B cell (primary cell): ENCODE measurements around the gene ATP12A. TPM values are rescaled to one million over a fixed set of nuclear protein-coding genes. Genes with fewer than 3 reads are reported as not detected.
A peak's percentile ranks its signal among the peaks of the same experiment; 100 is the strongest.

Source experiments
- ATAC-seq: fragments of 200-7000 bp; cut with Tn5 transposase; one replicate; pipeline ENCODE4 v1.10.0; 2021; ENCODE audit warnings: low read depth, mild to moderate bottlenecking, moderate number of reproducible peaks, moderate library complexity
- CTCF ChIA-PET: fragments of 350-600 bp; sonication (Branson Sonifier 250); formaldehyde crosslinking; loops from one replicate; lab custom pipeline; 2021; ENCODE audit warnings: antibody characterized with exemption, inconsistent platforms; lab: Charles Lee
- POLR2A ChIA-PET: fragments of 350-600 bp; sonication (Branson Sonifier 250); formaldehyde crosslinking; loops from one replicate; lab custom pipeline; 2021; ENCODE audit warnings: antibody characterized with exemption; lab: Charles Lee
- DNase-seq: peaks from one replicate; pipeline ENCODE4 v3.0.0; 2013
- H2AFZ ChIP-seq: 2 replicates; pipeline ENCODE4 v1.6.1; 2012; ENCODE audit warnings: mild to moderate bottlenecking, low read depth, low read length; ENCODE audit not compliant: insufficient read depth, poor library complexity, severe bottlenecking
- H3K27ac ChIP-seq, 2 donors: 1 replicate in 1 of 2; 2 replicates in 1 of 2; pipeline ENCODE4 v1.5.1; 2012 to 2013; ENCODE audit warnings: low read length in 2 of 2, mild to moderate bottlenecking in 2 of 2, moderate library complexity in 1 of 2
- H3K27me3 ChIP-seq, 4 experiments: fragments of 200-600 bp in 1 of 4; sonication (generic) in 1 of 4; replicated peaks in 1 of 4; 1 replicate in 2 of 4; 2 replicates in 2 of 4; pipeline versions ENCODE4 v1.6.1 to v1.7.0; 2013 to 2016; ENCODE audit warnings: low read length in 3 of 4, mild to moderate bottlenecking in 2 of 4, mixed read lengths in 1 of 4, moderate library complexity in 1 of 4; ENCODE audit not compliant: insufficient read depth in 4 of 4, control insufficient read depth in 3 of 4; ENCODE audit errors: control extremely low read depth in 1 of 4
- H3K36me3 ChIP-seq, 2 experiments: replicated peaks in 1 of 2; 1 replicate in 1 of 2; 2 replicates in 1 of 2; pipeline versions ENCODE4 v1.6.1 to v1.7.1; 2013; ENCODE audit warnings: low read length in 1 of 2; ENCODE audit not compliant: insufficient read depth in 2 of 2, control insufficient read depth in 1 of 2; ENCODE audit errors: control extremely low read depth in 1 of 2, extremely low read depth in 1 of 2
- H3K4me1 ChIP-seq, 2 donors: fragments of 200-600 bp in 1 of 2; sonication (generic) in 1 of 2; 1 replicate in 1 of 2; 2 replicates in 1 of 2; pipeline versions ENCODE4 v1.5.1 to v1.6.1; 2013 to 2017; ENCODE audit warnings: low read length in 2 of 2; ENCODE audit not compliant: control insufficient read depth in 2 of 2, insufficient read depth in 2 of 2
- H3K4me2 ChIP-seq: replicated peaks from 2 replicates; pipeline ENCODE3; 2012; ENCODE audit warnings: mild to moderate bottlenecking, low read depth, low read length; ENCODE audit not compliant: poor library complexity, severe bottlenecking
- H3K4me3 ChIP-seq, 5 experiments: fragments of 200-600 bp in 1 of 5; sonication (generic) in 1 of 5; 1 replicate in 3 of 5; 2 replicates in 2 of 5; pipeline versions ENCODE4 v1.5.1 to v1.7.0; 2011 to 2016; ENCODE audit warnings: low read length in 4 of 5, mild to moderate bottlenecking in 4 of 5, low read depth in 2 of 5, control low read depth in 1 of 5, moderate library complexity in 1 of 5; ENCODE audit not compliant: insufficient read depth in 1 of 5; ENCODE audit errors: control extremely low read depth in 1 of 5, extremely low read depth in 1 of 5
- H3K79me2 ChIP-seq: fragments of 200-600 bp; sonication (generic); one replicate; pipeline ENCODE4 v1.6.0; 2016; ENCODE audit warnings: low read length; ENCODE audit not compliant: control insufficient read depth, insufficient read depth
- H3K9ac ChIP-seq: fragments of 200-600 bp; sonication (generic); 2 replicates; pipeline ENCODE4 v1.6.1; 2017; ENCODE audit warnings: mild to moderate bottlenecking, low read length, moderate library complexity
- H3K9me3 ChIP-seq, 3 donors: one replicate each; pipeline versions ENCODE4 v1.6.1 to v1.7.1; 2013; ENCODE audit warnings: low read length in 2 of 3; ENCODE audit not compliant: control insufficient read depth in 2 of 3, insufficient read depth in 1 of 3; ENCODE audit errors: control extremely low read depth in 1 of 3
- H4K20me1 ChIP-seq: 2 replicates; pipeline ENCODE4 v1.6.0; 2012; ENCODE audit warnings: mild to moderate bottlenecking, low read length; ENCODE audit not compliant: insufficient read depth, control insufficient read depth, poor library complexity, severe bottlenecking
- H3K27ac Mint-ChIP-seq: one replicate; pipeline ENCODE4 v1.8.0; 2021; ENCODE audit warnings: mixed read lengths
- H3K27me3 Mint-ChIP-seq: one replicate; pipeline ENCODE4 v1.8.0; 2021; ENCODE audit warnings: mixed read lengths
- H3K4me1 Mint-ChIP-seq: one replicate; pipeline ENCODE4 v1.8.0; 2021; ENCODE audit warnings: mixed read lengths
- H3K4me3 Mint-ChIP-seq: one replicate; pipeline ENCODE4 v1.8.0; 2021; ENCODE audit warnings: mixed read lengths
- H3K9me3 Mint-ChIP-seq: one replicate; pipeline ENCODE4 v1.8.0; 2022; ENCODE audit warnings: mixed read lengths; ENCODE audit not compliant: insufficient read depth
- CTCF ChIP-seq: fragments of 200-600 bp; IDR thresholded peaks from one replicate; pipeline ENCODE4 v1.8.0; 2022; ENCODE audit warnings: antibody characterized with exemption, mild to moderate bottlenecking
- EZH2 ChIP-seq: IDR thresholded peaks from 2 replicates; pipeline ENCODE4 v1.6.1; 2012; ENCODE audit warnings: borderline replicate concordance, low read depth, mild to moderate bottlenecking, moderate library complexity, low read length; ENCODE audit not compliant: insufficient read depth, poor library complexity, severe bottlenecking
- WGBS: methylation state at CpG from one replicate; pipeline ENCODE4 v1.1.5; 2013; ENCODE audit warnings: missing lambda C conversion rate; ENCODE audit not compliant: insufficient coverage; 5-methylcytosine and 5-hydroxymethylcytosine counted together
- intact Hi-C: fragments of 100-400 bp; cut with micrococcal nuclease; formaldehyde crosslinking; loops from one replicate; pipeline ENCODE4 v1.10.0; 2022
- polyA plus RNA-seq: library from polyadenylated mRNA; depleted of rRNA; stranded (reverse); fragments of >200 nt; gene quantifications from 2 replicates; pipeline ENCODE4 v1.2.3, GENCODE V29; 2012
- total RNA-seq, 2 donors: library from RNA; stranded (reverse); fragments of 120-200 nt in 1 of 2; gene quantifications; 1 replicate in 1 of 2; 2 replicates in 1 of 2; pipeline versions ENCODE4 v1.2.3 to v1.2.4, GENCODE V29; 2013 to 2022

The ATP12A gene
- total and polyA plus RNA-seq, 2 donors (not counting 1 experiment from before 2014, with no cell fraction given), result not detected

- DNase-seq (no peak), ATAC-seq (no peak)
- Mint-ChIP-seq H3K4me1 (peaks cover 5% of the 10 kb centered on the region), H3K9me3 (peaks cover 3% of the 10 kb centered on the region), H3K4me3 (no peak overlapping the region), H3K27ac (peak overlapping the region; percentile 5), H3K27me3 (peaks cover 17% of the 10 kb centered on the region)
- ChIA-PET POLR2A (no interaction called here), CTCF (no interaction called here)
- no peak for TF ChIP-seq CTCF
- H3K36me3 ChIP-seq, result no peaks in the 10 kb centered on the region
- no peaks in the 10 kb centered on the region for H3K9me3 ChIP-seq
- no peak overlapping the region for H3K4me3 ChIP-seq
- no peak overlapping the region for H3K9ac ChIP-seq
- no peaks in the 10 kb centered on the region for H3K4me1 ChIP-seq
- no peaks in the 10 kb centered on the region for H4K20me1 ChIP-seq
- H3K79me2 ChIP-seq, result no peaks in the 10 kb centered on the region
- peaks cover 0 to 3% (median 0%) of the 10 kb centered on the region in 4 experiments for H3K27me3 ChIP-seq
- H3K4me2 ChIP-seq, result no peak overlapping the region
- WGBS, result no CpG with 5 or more reads among the region's 5 CpGs
- intact Hi-C loops, result no loop called here
- no peak overlapping the region for H3K27ac ChIP-seq
- H2AFZ ChIP-seq, result no peak overlapping the region
Measured at GRCh38 chr13:24661713-24662112, 18.5 kb upstream of the ATP12A start.

DNA sequence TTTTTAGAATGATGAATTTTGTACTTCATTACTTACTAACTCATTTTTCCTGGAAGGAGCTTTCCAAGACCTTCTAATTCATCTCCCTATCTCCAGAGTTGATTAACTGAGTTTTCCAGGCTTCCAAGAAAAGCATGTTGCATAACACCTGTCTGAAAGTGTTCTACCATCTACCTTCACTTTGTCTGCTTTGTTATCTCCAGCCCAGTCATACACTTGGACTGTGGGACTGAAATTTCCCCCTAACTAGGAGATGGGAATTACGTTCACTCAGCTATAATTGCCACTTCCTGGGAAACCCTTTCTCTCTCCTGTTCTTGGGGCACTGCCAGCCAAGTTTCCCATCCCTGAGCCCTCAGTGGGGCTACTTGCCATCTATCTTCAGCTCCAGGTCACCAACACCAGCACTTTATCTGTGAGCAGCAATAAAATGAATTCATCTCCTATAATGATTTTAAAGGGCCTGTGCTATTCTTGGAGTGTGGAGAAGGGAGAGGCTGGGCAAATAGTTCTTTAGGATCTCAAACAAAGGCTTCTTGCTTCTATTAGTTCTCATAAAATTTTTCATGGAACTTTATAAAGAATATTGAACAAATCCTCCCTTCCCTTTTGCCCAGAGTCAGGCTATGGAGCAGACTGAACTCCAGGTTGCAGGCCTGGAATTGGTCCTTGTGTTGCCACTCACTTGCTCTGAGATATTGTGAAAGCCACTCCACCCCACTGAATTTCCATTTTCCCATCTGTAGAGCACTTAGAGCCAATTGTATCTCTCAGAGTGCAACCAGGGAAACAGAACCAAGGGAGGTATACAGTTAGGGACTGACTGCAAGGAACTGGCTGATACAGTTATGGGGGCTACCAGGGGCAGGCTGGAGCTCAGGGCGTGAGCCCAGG, 17.8 kb upstream of the ATP12A start:
- H3K79me2 ChIP-seq, result no peaks in the 10 kb centered on the region
- no peak overlapping the region for H3K27ac Mint-ChIP-seq
- H3K9ac ChIP-seq, result no peak overlapping the region
- peaks cover 3% of the 10 kb centered on the region for H3K9me3 Mint-ChIP-seq
- H3K4me1 Mint-ChIP-seq, result peaks cover 5% of the 10 kb centered on the region
- H3K36me3 ChIP-seq, result no peaks in the 10 kb centered on the region
- WGBS, result 89% methylated on average over 1 of the region's 2 CpGs
- TF ChIP-seq CTCF (no peak), EZH2 (no peak)
- H2AFZ ChIP-seq, result no peak overlapping the region
- intact Hi-C loops, result no loop called here
- H3K4me1 ChIP-seq, result no peaks in the 10 kb centered on the region
- no peaks in the 10 kb centered on the region for H4K20me1 ChIP-seq
- ATAC-seq (no peak), DNase-seq (no peak)
- H3K4me3 Mint-ChIP-seq, result no peak overlapping the region
- CTCF ChIA-PET, result interaction anchor here (1.5 kb wide), 1 partner anchor 31 kb away, joined by 5 read pairs; no protein-coding TSS in a partner anchor
- H3K4me2 ChIP-seq, result no peak overlapping the region
- peaks cover 17% of the 10 kb centered on the region for H3K27me3 Mint-ChIP-seq
- H3K9me3 ChIP-seq, result no peaks in the 10 kb centered on the region
- H3K27ac ChIP-seq, result no peak overlapping the region
- peaks cover 0 to 3% (median 0%) of the 10 kb centered on the region in 4 experiments for H3K27me3 ChIP-seq
- POLR2A ChIA-PET, result no interaction called here
- no peak overlapping the region for H3K4me3 ChIP-seq
